Measurements from ENCODE around the gene VCAN.

DNA sequence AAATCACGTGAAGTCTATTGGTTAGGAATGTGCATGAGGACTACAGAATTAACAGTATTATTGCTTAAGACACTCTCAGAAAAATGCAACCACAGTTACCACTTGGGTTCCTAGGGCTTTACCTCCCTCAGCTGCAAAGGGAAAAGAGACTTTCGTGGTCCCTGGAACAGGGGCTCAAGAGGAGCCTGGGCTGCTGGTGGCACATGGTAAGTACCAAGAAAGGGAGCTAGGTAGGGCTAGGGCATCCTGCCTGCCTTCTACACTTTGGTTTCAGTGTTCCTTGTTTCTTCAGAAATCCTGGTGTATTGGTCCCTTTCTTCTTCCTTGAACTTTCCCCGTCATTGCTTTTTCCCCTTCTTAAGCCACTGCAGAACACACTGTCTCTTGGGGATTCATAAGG is 7.3 kb upstream of the VCAN start:
- TF ChIP-seq CTCF (IDR thresholded peaks at IDR 0.05) (no peak), POLR2A (IDR thresholded peaks at IDR 0.05) (no peak), POLR2AphosphoS5 (IDR thresholded peaks at IDR 0.05) (no peak)

Measured in transverse colon (tissue), 4 donors.